ENCODE measurements around the gene TCHP. TPM values are rescaled to one million over a fixed set of nuclear protein-coding genes. Genes with fewer than 3 reads are reported as not detected.

Gene TCHP
- total RNA-seq, 4 donors from 2014 or later, result 12.4 to 29.4 (median 17.6) TPM

GRCh38 chr12:109915171-109916040 lies 15.3 kb downstream of the TCHP start:
- ATAC-seq, result no peak
- TF ChIP-seq POLR2A (IDR thresholded peaks at IDR 0.05) (no peak), EP300 (IDR thresholded peaks at IDR 0.05) (no peak), CTCF (IDR thresholded peaks at IDR 0.05) (no peak), POLR2AphosphoS5 (IDR thresholded peaks at IDR 0.05) (no peak)
- H3K36me3 ChIP-seq, result peaks cover 0 to 100% of the 10 kb centered on the region in 2 donors

DNA sequence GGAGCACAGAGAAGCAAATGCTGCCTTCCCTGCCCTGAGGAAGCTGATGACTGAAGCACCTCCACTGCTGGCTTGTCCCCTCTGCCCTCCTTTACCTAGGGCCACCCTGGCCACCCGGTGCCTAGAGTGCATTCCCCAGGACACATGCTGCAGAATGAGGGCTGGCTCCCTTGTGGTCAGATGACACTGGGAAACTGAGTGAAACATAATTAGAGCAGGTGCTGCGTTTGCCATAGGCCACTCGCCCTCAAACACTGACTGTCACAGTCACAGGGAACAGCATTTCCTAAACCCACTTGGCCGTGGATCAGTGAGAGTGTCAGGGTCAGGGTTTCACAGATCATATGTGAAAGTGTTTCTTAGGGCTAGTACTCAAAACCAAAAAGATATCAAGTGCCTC lies 16.0 kb downstream of the TCHP start:
- ATAC-seq, result no peak
- no peak for TF ChIP-seq POLR2AphosphoS5 (IDR thresholded peaks at IDR 0.05)
- no peak for TF ChIP-seq CTCF (IDR thresholded peaks at IDR 0.05)
- no peak for TF ChIP-seq POLR2A (IDR thresholded peaks at IDR 0.05)
- TF ChIP-seq EP300 (IDR thresholded peaks at IDR 0.05), result no peak
- Histone ChIP-seq H3K9me3 (no peaks in the 10 kb centered on the region), H3K36me3 (peaks cover 0 to 100% of the 10 kb centered on the region in 2 donors), H3K4me3 (no peak overlapping the region), H3K27me3 (no peaks in the 10 kb centered on the region), H3K4me1 (no peaks in the 10 kb centered on the region), H3K27ac (no peak overlapping the region)
- WGBS, 2 donors (ENCODE audit: low coverage in 1 of 2), result 90% methylated on average over 3 of the region's 4 CpGs; no CpG with 5 or more reads in 1 of the 2 donors

More at GRCh38 chr12:109915171-109916040, 15.3 kb downstream of the TCHP start:
- no peak overlapping the region for H3K27ac ChIP-seq
- 87 to 88% methylated on average over 3 to 10 of the region's 26 CpGs for WGBS, 2 donors (ENCODE audit: low coverage in 1 of 2)
- H3K9me3 ChIP-seq, result no peaks in the 10 kb centered on the region
- no peak overlapping the region for H3K4me3 ChIP-seq
- H3K4me1 ChIP-seq, result no peaks in the 10 kb centered on the region
- no peaks in the 10 kb centered on the region for H3K27me3 ChIP-seq

- ATAC-seq, result no peak
- 64 to 75% methylated on average over 5 to 9 of the region's 10 CpGs for whole genome bisulfite sequencing, 2 donors (ENCODE audit: low coverage in 1 of 2)
- peaks cover 0 to 95% of the 10 kb centered on the region in 2 donors for H3K36me3 ChIP-seq
Measured at GRCh38 chr12:109919456-109919855, 19.4 kb downstream of the TCHP start.

GRCh38 chr12:109920261-109920780 lies 20.2 kb downstream of the TCHP start:
- H3K27me3 ChIP-seq, result no peaks in the 10 kb centered on the region
- H3K4me1 ChIP-seq, result no peaks in the 10 kb centered on the region
- H3K4me3 ChIP-seq, result no peak overlapping the region
- 75 to 80% methylated on average over 4 to 7 of the region's 11 CpGs for WGBS, 2 donors (ENCODE audit: low coverage in 1 of 2)
- no peaks in the 10 kb centered on the region for H3K9me3 ChIP-seq
- TF ChIP-seq CTCF (IDR thresholded peaks at IDR 0.05), result no peak
- no peak for TF ChIP-seq POLR2AphosphoS5 (IDR thresholded peaks at IDR 0.05)
- TF ChIP-seq EP300 (IDR thresholded peaks at IDR 0.05), result no peak
- no peak for TF ChIP-seq POLR2A (IDR thresholded peaks at IDR 0.05)
- ATAC-seq, result no peak
- no peak overlapping the region for H3K27ac ChIP-seq
- H3K36me3 ChIP-seq, result peaks cover 0 to 86% of the 10 kb centered on the region in 2 donors

More at GRCh38 chr12:109919456-109919855, 19.4 kb downstream of the TCHP start:
- Histone ChIP-seq H3K27ac (no peak overlapping the region), H3K4me1 (no peaks in the 10 kb centered on the region), H3K4me3 (no peak overlapping the region), H3K27me3 (no peaks in the 10 kb centered on the region), H3K9me3 (no peaks in the 10 kb centered on the region)
- TF ChIP-seq EP300 (IDR thresholded peaks at IDR 0.05) (no peak), POLR2AphosphoS5 (IDR thresholded peaks at IDR 0.05) (no peak), CTCF (IDR thresholded peaks at IDR 0.05) (no peak)
